K562 (cell line): ENCODE measurements around the gene C6orf47. TPM values are rescaled to one million over a fixed set of nuclear protein-coding genes. Genes with fewer than 3 reads are reported as not detected.
A peak's percentile ranks its signal among the peaks of the same experiment; 100 is the strongest.

Experiments
- ARNT ChIP-seq, 2 experiments: fragments of 450-650 bp; IDR thresholded peaks; 2 replicates each; pipeline ENCODE4 v1.6.1; 2016; ENCODE audit warnings: mild to moderate bottlenecking in 1 of 2
- BDP1 ChIP-seq: IDR thresholded peaks from 3 replicates; pipeline ENCODE4 v1.6.1; 2011; ENCODE audit not compliant: insufficient read length, insufficient read depth
- CBX8 ChIP-seq: fragments of 200-600 bp; sonication (generic); IDR thresholded peaks from 2 replicates; pipeline ENCODE4 v1.6.1; 2012; ENCODE audit warnings: borderline replicate concordance, mixed run types, low read depth, mild to moderate bottlenecking, moderate library complexity, mixed read lengths, low read length, control low read depth, inconsistent platforms; ENCODE audit not compliant: poor library complexity, severe bottlenecking; ENCODE audit errors: extremely low read depth
- CREM ChIP-seq: IDR thresholded peaks from 2 replicates; pipeline ENCODE4 v1.6.1; 2014; ENCODE audit warnings: antibody characterized with exemption, low read depth
- E2F3 ChIP-seq: fragments of 250-450 bp; sonication (Bioruptor Pico); IDR thresholded peaks from 2 replicates; pipeline ENCODE4 v1.4.0; 2020; ENCODE audit warnings: mild to moderate bottlenecking
- ERF ChIP-seq: fragments of 450-650 bp; formaldehyde crosslinking; IDR thresholded peaks from 2 replicates; pipeline ENCODE4 v1.4.0; 2020; ENCODE audit warnings: mild to moderate bottlenecking, mixed read lengths
- LEF1 ChIP-seq: fragments of 450-650 bp; IDR thresholded peaks from 2 replicates; pipeline ENCODE4 v1.6.1; 2016; ENCODE audit warnings: mild to moderate bottlenecking
- MCM7 ChIP-seq, 2 experiments: fragments of 450-650 bp; IDR thresholded peaks; 2 replicates each; pipeline ENCODE4 v1.6.1; 2016 to 2018
- RHOXF2B ChIP-seq: fragments of 250-450 bp; sonication (Bioruptor Pico); conservative IDR thresholded peaks from 2 replicates; pipeline ENCODE4 v1.5.1; 2021
- ZSCAN29 ChIP-seq: fragments of 450-650 bp; IDR thresholded peaks from 2 replicates; pipeline ENCODE4 v1.6.1; 2017
- polyA plus RNA-seq, 8 experiments: library from polyadenylated mRNA; depleted of rRNA in 4 of 8; stranded (reverse) in 5 of 8; unstranded in 3 of 8; fragments of >200 nt; fragmentation: Nextera tagmentation in 2 of 8; fragmentation: Illumina TruSeq in 1 of 8; extraction: Ambion mirVana in 2 of 8; extraction: Trizol in 1 of 8; gene quantifications; 2 replicates each; pipeline versions ENCODE4 v1.2.1 to v1.2.3, GENCODE V29; 2011 to 2014; ENCODE audit warnings: inconsistent platforms in 1 of 8, missing spikeins in 1 of 8
- total RNA-seq, 7 experiments: library from RNA; depleted of rRNA in 6 of 7; stranded (reverse); fragments of >200 nt in 6 of 7; fragmentation: Illumina TruSeq in 2 of 7; extraction: Trizol in 2 of 7; gene quantifications; 2 replicates each; pipeline versions ENCODE4 v1.2.1 to v1.2.3, GENCODE V29; 2011 to 2021; ENCODE audit warnings: low replicate concordance in 1 of 7
- TF ChIP-seq, protein P1 (sequence below): sonication (generic); formaldehyde crosslinking; IDR thresholded peaks from 2 replicates; pipeline ENCODE4 v1.8.0; 2022; ENCODE audit warnings: missing genetic modification reagents, mild to moderate bottlenecking, borderline replicate concordance
- TF ChIP-seq, protein P2 (sequence below): fragments of 450-650 bp; formaldehyde crosslinking; IDR thresholded peaks from 2 replicates; pipeline ENCODE4 v1.4.0; 2020; ENCODE audit warnings: mild to moderate bottlenecking, moderate library complexity
- TF ChIP-seq, protein P3 (sequence below): sonication (generic); formaldehyde crosslinking; IDR thresholded peaks from 2 replicates; pipeline ENCODE4 v1.8.0; 2022; ENCODE audit warnings: mild to moderate bottlenecking, missing genetic modification reagents
- TF ChIP-seq, protein P4 (sequence below): fragments of 250-450 bp; sonication (Bioruptor Pico); IDR thresholded peaks from 2 replicates; pipeline ENCODE4 v1.8.0; 2021; ENCODE audit warnings: moderate library complexity, mild to moderate bottlenecking, inconsistent platforms
- TF ChIP-seq, protein P5 (sequence below): sonication (generic); IDR thresholded peaks from 2 replicates; pipeline ENCODE4 v1.6.1; 2016

C6orf47 gene
- total and polyA plus RNA-seq, 9 of the 15 experiments (the other 6 are each of a cell fraction or from before 2014, with no cell fraction given), result 0.14 to 43.8 (median 27.0) TPM

DNA sequence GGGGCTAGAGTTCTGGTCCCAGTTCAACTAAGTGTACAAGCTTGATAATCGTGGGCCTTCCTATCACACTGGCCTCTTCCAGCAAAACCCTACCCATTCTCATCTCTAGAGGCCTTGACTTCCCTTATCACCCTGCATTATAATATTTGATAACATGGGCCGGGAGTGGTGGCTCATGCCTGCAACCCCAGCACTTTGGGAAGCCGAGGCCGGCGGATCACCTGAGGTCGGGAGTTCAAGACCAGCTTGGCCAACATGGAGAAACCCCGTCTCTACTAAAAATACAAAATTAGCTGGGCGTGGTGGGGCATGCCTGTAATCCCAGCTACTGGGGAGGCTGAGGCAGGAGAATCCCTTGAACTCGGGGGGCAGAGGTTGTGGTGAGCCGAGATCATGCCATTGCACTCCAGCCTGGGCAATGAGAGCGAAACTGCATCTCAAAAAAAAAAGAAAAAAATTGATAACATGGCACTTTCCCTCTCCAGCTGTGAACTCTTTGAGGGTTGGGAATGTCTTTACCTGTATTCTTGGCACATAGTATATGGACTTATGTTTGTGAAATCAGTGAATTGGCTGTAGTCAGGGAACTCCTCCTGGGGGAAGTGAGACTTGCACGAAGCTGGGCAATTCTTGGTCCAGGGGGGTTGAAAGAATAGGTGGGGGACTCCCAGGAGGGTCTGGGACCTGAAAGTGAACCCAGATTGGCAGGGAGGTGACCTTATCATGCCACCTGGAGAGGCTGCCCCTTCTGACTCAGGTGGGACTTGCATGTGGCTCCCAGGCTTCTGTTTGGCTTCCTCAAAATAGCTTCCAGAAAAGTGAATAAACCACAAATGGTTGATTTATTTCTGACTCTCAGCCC, 915 bp upstream of the C6orf47 start (continued):
- TF ChIP-seq, protein P1, sequence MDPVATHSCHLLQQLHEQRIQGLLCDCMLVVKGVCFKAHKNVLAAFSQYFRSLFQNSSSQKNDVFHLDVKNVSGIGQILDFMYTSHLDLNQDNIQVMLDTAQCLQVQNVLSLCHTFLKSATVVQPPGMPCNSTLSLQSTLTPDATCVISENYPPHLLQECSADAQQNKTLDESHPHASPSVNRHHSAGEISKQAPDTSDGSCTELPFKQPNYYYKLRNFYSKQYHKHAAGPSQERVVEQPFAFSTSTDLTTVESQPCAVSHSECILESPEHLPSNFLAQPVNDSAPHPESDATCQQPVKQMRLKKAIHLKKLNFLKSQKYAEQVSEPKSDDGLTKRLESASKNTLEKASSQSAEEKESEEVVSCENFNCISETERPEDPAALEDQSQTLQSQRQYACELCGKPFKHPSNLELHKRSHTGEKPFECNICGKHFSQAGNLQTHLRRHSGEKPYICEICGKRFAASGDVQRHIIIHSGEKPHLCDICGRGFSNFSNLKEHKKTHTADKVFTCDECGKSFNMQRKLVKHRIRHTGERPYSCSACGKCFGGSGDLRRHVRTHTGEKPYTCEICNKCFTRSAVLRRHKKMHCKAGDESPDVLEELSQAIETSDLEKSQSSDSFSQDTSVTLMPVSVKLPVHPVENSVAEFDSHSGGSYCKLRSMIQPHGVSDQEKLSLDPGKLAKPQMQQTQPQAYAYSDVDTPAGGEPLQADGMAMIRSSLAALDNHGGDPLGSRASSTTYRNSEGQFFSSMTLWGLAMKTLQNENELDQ, result peak; percentile 11; the same call in 1 of the 2 replicates
- TF ChIP-seq BDP1 (no peak), MCM7 (IDR thresholded peaks at IDR 0.05) (0 out of 4 replicates have a peak, but pooled peaks of 1 of the 2 experiments have one; percentile 10), ZSCAN29 (no peak), CBX8 (no peak), LEF1 (0 out of 2 replicates have a peak, but pooled peaks have one; percentile 24), RHOXF2B (CRISPR knock-in tag) (0 out of 2 replicates have a peak, but pooled peaks have one; percentile 9), ERF (CRISPR knock-in tag) (0 out of 2 replicates have a peak, but pooled peaks have one; percentile 28), E2F3 (CRISPR knock-in tag) (no peak), ARNT (IDR thresholded peaks at IDR 0.05) (0 out of 4 replicates have a peak, but pooled peaks of 1 of the 2 experiments have one; percentile 6), CREM (no peak)
- TF ChIP-seq, protein P2, sequence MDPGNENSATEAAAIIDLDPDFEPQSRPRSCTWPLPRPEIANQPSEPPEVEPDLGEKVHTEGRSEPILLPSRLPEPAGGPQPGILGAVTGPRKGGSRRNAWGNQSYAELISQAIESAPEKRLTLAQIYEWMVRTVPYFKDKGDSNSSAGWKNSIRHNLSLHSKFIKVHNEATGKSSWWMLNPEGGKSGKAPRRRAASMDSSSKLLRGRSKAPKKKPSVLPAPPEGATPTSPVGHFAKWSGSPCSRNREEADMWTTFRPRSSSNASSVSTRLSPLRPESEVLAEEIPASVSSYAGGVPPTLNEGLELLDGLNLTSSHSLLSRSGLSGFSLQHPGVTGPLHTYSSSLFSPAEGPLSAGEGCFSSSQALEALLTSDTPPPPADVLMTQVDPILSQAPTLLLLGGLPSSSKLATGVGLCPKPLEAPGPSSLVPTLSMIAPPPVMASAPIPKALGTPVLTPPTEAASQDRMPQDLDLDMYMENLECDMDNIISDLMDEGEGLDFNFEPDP (CRISPR knock-in tag), result no peak
- TF ChIP-seq, protein P3, sequence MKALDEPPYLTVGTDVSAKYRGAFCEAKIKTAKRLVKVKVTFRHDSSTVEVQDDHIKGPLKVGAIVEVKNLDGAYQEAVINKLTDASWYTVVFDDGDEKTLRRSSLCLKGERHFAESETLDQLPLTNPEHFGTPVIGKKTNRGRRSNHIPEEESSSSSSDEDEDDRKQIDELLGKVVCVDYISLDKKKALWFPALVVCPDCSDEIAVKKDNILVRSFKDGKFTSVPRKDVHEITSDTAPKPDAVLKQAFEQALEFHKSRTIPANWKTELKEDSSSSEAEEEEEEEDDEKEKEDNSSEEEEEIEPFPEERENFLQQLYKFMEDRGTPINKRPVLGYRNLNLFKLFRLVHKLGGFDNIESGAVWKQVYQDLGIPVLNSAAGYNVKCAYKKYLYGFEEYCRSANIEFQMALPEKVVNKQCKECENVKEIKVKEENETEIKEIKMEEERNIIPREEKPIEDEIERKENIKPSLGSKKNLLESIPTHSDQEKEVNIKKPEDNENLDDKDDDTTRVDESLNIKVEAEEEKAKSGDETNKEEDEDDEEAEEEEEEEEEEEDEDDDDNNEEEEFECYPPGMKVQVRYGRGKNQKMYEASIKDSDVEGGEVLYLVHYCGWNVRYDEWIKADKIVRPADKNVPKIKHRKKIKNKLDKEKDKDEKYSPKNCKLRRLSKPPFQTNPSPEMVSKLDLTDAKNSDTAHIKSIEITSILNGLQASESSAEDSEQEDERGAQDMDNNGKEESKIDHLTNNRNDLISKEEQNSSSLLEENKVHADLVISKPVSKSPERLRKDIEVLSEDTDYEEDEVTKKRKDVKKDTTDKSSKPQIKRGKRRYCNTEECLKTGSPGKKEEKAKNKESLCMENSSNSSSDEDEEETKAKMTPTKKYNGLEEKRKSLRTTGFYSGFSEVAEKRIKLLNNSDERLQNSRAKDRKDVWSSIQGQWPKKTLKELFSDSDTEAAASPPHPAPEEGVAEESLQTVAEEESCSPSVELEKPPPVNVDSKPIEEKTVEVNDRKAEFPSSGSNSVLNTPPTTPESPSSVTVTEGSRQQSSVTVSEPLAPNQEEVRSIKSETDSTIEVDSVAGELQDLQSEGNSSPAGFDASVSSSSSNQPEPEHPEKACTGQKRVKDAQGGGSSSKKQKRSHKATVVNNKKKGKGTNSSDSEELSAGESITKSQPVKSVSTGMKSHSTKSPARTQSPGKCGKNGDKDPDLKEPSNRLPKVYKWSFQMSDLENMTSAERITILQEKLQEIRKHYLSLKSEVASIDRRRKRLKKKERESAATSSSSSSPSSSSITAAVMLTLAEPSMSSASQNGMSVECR, result peak; percentile 21; the same call in 1 of the 2 replicates
- TF ChIP-seq, protein P4, sequence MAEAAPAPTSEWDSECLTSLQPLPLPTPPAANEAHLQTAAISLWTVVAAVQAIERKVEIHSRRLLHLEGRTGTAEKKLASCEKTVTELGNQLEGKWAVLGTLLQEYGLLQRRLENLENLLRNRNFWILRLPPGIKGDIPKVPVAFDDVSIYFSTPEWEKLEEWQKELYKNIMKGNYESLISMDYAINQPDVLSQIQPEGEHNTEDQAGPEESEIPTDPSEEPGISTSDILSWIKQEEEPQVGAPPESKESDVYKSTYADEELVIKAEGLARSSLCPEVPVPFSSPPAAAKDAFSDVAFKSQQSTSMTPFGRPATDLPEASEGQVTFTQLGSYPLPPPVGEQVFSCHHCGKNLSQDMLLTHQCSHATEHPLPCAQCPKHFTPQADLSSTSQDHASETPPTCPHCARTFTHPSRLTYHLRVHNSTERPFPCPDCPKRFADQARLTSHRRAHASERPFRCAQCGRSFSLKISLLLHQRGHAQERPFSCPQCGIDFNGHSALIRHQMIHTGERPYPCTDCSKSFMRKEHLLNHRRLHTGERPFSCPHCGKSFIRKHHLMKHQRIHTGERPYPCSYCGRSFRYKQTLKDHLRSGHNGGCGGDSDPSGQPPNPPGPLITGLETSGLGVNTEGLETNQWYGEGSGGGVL, result no peak
- TF ChIP-seq, protein P5, sequence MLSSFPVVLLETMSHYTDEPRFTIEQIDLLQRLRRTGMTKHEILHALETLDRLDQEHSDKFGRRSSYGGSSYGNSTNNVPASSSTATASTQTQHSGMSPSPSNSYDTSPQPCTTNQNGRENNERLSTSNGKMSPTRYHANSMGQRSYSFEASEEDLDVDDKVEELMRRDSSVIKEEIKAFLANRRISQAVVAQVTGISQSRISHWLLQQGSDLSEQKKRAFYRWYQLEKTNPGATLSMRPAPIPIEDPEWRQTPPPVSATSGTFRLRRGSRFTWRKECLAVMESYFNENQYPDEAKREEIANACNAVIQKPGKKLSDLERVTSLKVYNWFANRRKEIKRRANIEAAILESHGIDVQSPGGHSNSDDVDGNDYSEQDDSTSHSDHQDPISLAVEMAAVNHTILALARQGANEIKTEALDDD, result no peak
